Psoas muscle (tissue), 8 donors: ENCODE measurements around the gene MARCHF10. TPM values are rescaled to one million over a fixed set of nuclear protein-coding genes. Genes with fewer than 3 reads are reported as not detected.

Source experiments
- ATAC-seq, 4 donors: fragments of 200-7000 bp; cut with Tn5 transposase; one replicate each; pipeline ENCODE4 v1.9.1; 2020; ENCODE audit warnings: moderate library complexity in 3 of 4, mild to moderate bottlenecking in 2 of 4
- DNase-seq, 2 donors: peaks; one replicate each; pipeline ENCODE4 v3.0.0-alpha.2; 2020
- H3K27ac ChIP-seq: fragments of 200-600 bp; one replicate; pipeline ENCODE4 v1.8.0; 2022
- H3K27me3 ChIP-seq, 3 donors: fragments of 200-600 bp in 1 of 3; one replicate each; pipeline versions ENCODE4 v1.6.1 to v1.8.0; 2013 to 2022; ENCODE audit warnings: low read length in 2 of 3, mild to moderate bottlenecking in 2 of 3, moderate library complexity in 1 of 3; ENCODE audit not compliant: insufficient read depth in 3 of 3
- H3K36me3 ChIP-seq, 2 donors: fragments of 200-600 bp in 1 of 2; one replicate each; pipeline versions ENCODE4 v1.6.1 to v1.8.0; 2013 to 2022; ENCODE audit warnings: low read depth in 1 of 2, mild to moderate bottlenecking in 1 of 2, moderate library complexity in 1 of 2; ENCODE audit not compliant: insufficient read depth in 1 of 2
- H3K4me1 ChIP-seq: fragments of 200-600 bp; one replicate; pipeline ENCODE4 v1.8.0; 2022
- H3K4me3 ChIP-seq: fragments of 200-600 bp; one replicate; pipeline ENCODE4 v1.8.0; 2022; ENCODE audit warnings: mild to moderate bottlenecking
- H3K9me3 ChIP-seq: fragments of 200-600 bp; one replicate; pipeline ENCODE4 v1.8.0; 2022
- WGBS, 3 donors: extraction: QIAGEN DNeasy Blood & Tissue Kit; methylation state at CpG; one replicate each; pipeline versions ENCODE4 v1.1.6 to v1.1.7; 2013; 5-methylcytosine and 5-hydroxymethylcytosine counted together
- intact Hi-C, 2 donors: fragments of 100-400 bp; cut with DNase I; formaldehyde crosslinking; loops; one replicate each; pipeline versions ENCODE4 v1.11.0 to v1.14.2; 2022
- polyA plus RNA-seq, 3 donors: library from polyadenylated mRNA; stranded (reverse); fragments of 200-250 nt; gene quantifications; one replicate each; pipeline ENCODE4 v1.2.3, GENCODE V29; 2013
- total RNA-seq, 4 donors: library from RNA; stranded (reverse); fragmentation: NEBNext Ultra II Directional in 2 of 4; extraction: Animal tissue kit (Norgen Biotek cat#: 25700) in 2 of 4; gene quantifications; one replicate each; pipeline versions ENCODE4 v1.2.1 to v1.2.4, GENCODE V29; 2021 to 2023
- TF ChIP-seq, protein P1 (sequence below): fragments of 200-600 bp; IDR thresholded peaks from one replicate; pipeline ENCODE4 v1.8.0; 2022; ENCODE audit warnings: antibody characterized with exemption
- donor health status: healthy with polysubstance abuse.
- donor health status: DM: no; HTN: no; CAD: no; lungs with moderate emphysema.
- donor health status: Bipolar disorder and iron deficiency.
- donor health status: healthy.
- donor health status: DM: yes; HTN: yes; CAD: no.
- donor health status: DM: no; HTN: no; CAD: no.
- donor health status: DM: no; HTN: no; CAD: no.
- donor health status: DM: yes; HTN: yes; CAD: no.

MARCHF10 gene
- total and polyA plus RNA-seq, 7 donors = 0.01 TPM; not detected in 6

GRCh38 chr17:62751060-62751691, 56.9 kb downstream of the MARCHF10 start:
- Histone ChIP-seq H3K4me1 (no peaks in the 10 kb centered on the region), H3K4me3 (no peak overlapping the region), H3K27ac (no peak overlapping the region), H3K9me3 (no peaks in the 10 kb centered on the region), H3K27me3 (no peaks in the 10 kb centered on the region), H3K36me3 (no peaks in the 10 kb centered on the region)
- DNase-seq (no peak), ATAC-seq (no peak)
- WGBS, 3 donors = 65 to 73% (median 68%) methylated on average over 12 of the region's 12 CpGs
- intact Hi-C loops = no loop called here
- TF ChIP-seq, protein P1, sequence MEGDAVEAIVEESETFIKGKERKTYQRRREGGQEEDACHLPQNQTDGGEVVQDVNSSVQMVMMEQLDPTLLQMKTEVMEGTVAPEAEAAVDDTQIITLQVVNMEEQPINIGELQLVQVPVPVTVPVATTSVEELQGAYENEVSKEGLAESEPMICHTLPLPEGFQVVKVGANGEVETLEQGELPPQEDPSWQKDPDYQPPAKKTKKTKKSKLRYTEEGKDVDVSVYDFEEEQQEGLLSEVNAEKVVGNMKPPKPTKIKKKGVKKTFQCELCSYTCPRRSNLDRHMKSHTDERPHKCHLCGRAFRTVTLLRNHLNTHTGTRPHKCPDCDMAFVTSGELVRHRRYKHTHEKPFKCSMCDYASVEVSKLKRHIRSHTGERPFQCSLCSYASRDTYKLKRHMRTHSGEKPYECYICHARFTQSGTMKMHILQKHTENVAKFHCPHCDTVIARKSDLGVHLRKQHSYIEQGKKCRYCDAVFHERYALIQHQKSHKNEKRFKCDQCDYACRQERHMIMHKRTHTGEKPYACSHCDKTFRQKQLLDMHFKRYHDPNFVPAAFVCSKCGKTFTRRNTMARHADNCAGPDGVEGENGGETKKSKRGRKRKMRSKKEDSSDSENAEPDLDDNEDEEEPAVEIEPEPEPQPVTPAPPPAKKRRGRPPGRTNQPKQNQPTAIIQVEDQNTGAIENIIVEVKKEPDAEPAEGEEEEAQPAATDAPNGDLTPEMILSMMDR = no peak

- Histone ChIP-seq H3K4me3 (no peak overlapping the region), H3K27me3 (no peaks in the 10 kb centered on the region), H3K4me1 (no peaks in the 10 kb centered on the region), H3K36me3 (no peaks in the 10 kb centered on the region), H3K9me3 (no peaks in the 10 kb centered on the region), H3K27ac (no peak overlapping the region)
- DNase-seq = no peak
- intact Hi-C loops = no loop called here
- WGBS, 3 donors = 23 to 32% (median 24%) methylated on average over 15 of the region's 15 CpGs
- no peak for ATAC-seq
- TF ChIP-seq, protein P1 = no peak
These were observed 57.5 kb downstream of the MARCHF10 start for GRCh38 chr17:62750631-62751051.

- TF ChIP-seq, protein P1 = no peak
- intact Hi-C loops = no loop called here
- no peak for ATAC-seq
- Histone ChIP-seq H3K4me3 (no peak overlapping the region), H3K9me3 (no peaks in the 10 kb centered on the region), H3K27ac (no peak overlapping the region), H3K36me3 (no peaks in the 10 kb centered on the region), H3K27me3 (no peaks in the 10 kb centered on the region), H3K4me1 (no peaks in the 10 kb centered on the region)
- 90 to 94% (median 90%) methylated on average over 17 of the region's 17 CpGs for WGBS, 3 donors
- no peak for DNase-seq
These were observed 58.2 kb downstream of the MARCHF10 start for GRCh38 chr17:62749926-62750325.

- H3K4me1 ChIP-seq = no peaks in the 10 kb centered on the region
- WGBS, 3 donors = 75 to 80% (median 77%) methylated on average over 8 of the region's 8 CpGs
- H3K9me3 ChIP-seq = no peaks in the 10 kb centered on the region
- TF ChIP-seq, protein P1 = no peak
- DNase-seq (no peak), ATAC-seq (no peak)
- no peak overlapping the region for H3K27ac ChIP-seq
- H3K27me3 ChIP-seq = no peaks in the 10 kb centered on the region
- no peak overlapping the region for H3K4me3 ChIP-seq
- H3K36me3 ChIP-seq = no peaks in the 10 kb centered on the region
- intact Hi-C loops = no loop called here
These were observed 61.2 kb downstream of the MARCHF10 start for GRCh38 chr17:62746941-62747340.

DNA sequence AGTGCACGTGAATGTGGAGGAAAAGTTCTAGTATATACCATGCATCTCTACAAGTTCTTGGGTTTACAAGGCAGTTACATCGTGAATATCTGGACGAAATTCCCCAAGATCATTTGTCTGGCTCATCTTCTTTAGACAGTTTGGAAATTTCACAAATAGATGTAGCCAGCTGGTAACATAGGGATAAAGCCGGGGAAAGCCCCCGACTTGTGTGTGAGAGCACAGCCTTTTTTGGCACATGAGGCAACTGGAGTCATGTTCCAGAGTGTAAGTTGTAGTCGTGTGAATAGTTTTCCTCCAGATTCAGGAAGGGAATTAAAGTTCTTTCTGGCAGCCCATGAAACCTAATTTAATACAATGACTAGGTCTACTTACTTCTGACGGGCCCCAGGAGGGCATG, 62.3 kb downstream of the MARCHF10 start:
- TF ChIP-seq, protein P1 = no peak
- WGBS, 3 donors = 36 to 44% (median 39%) methylated on average over 7 of the region's 7 CpGs
- H3K4me3 ChIP-seq = no peak overlapping the region
- H3K27ac ChIP-seq = no peak overlapping the region
- H3K27me3 ChIP-seq = no peaks in the 10 kb centered on the region
- H3K4me1 ChIP-seq = no peaks in the 10 kb centered on the region
- H3K9me3 ChIP-seq = no peaks in the 10 kb centered on the region
- DNase-seq (no peak), ATAC-seq (no peak)
- no peaks in the 10 kb centered on the region for H3K36me3 ChIP-seq
- intact Hi-C loops = no loop called here
